HepG2 (cell line): Measurements from ENCODE around the gene ATP11A. TPM values are rescaled to one million over a fixed set of nuclear protein-coding genes. Genes with fewer than 3 reads are reported as not detected.

ENCODE experiments used
- GFI1 ChIP-seq: sonication (generic); formaldehyde crosslinking; IDR thresholded peaks from 2 replicates; pipeline ENCODE4 v1.5.0; 2020; ENCODE audit warnings: missing genetic modification reagents, mild to moderate bottlenecking, borderline replicate concordance
- KLF9 ChIP-seq: IDR thresholded peaks from 2 replicates; pipeline ENCODE4 v1.6.1; 2016; ENCODE audit warnings: low read depth
- NR2F6 ChIP-seq, 2 experiments: IDR thresholded peaks; 2 replicates each; pipeline ENCODE4 v1.6.1; 2016; ENCODE audit warnings: antibody characterized with exemption in 1 of 2, mild to moderate bottlenecking in 1 of 2
- SSRP1 ChIP-seq: IDR thresholded peaks from 2 replicates; pipeline ENCODE4 v1.6.1; 2016; ENCODE audit warnings: control low read depth
- ZFP82 ChIP-seq: sonication (generic); formaldehyde crosslinking; IDR thresholded peaks from 2 replicates; pipeline ENCODE4 v1.5.1; 2020; ENCODE audit warnings: mild to moderate bottlenecking, missing genetic modification reagents, borderline replicate concordance
- ZKSCAN1 ChIP-seq: fragments of 150-350 bp; IDR thresholded peaks from 2 replicates; pipeline ENCODE4 v1.6.1; 2014; ENCODE audit warnings: low read length
- ZNF556 ChIP-seq: sonication (generic); formaldehyde crosslinking; IDR thresholded peaks from 2 replicates; pipeline ENCODE4 v1.4.0; 2020; ENCODE audit warnings: mild to moderate bottlenecking, missing genetic modification reagents, borderline replicate concordance
- ZNF570 ChIP-seq: sonication (generic); formaldehyde crosslinking; IDR thresholded peaks from 2 replicates; pipeline ENCODE4 v1.4.0; 2020; ENCODE audit warnings: mild to moderate bottlenecking, missing genetic modification reagents, borderline replicate concordance
- ZNF577 ChIP-seq: sonication (generic); formaldehyde crosslinking; IDR thresholded peaks from 2 replicates; pipeline ENCODE4 v1.4.0; 2020; ENCODE audit warnings: mild to moderate bottlenecking, low read depth, missing genetic modification reagents, borderline replicate concordance
- ZNF772 ChIP-seq: sonication (generic); formaldehyde crosslinking; IDR thresholded peaks from 2 replicates; pipeline ENCODE4 v1.5.0; 2020; ENCODE audit warnings: mild to moderate bottlenecking, missing genetic modification reagents
- polyA plus RNA-seq, 8 experiments: library from polyadenylated mRNA; depleted of rRNA in 3 of 8; stranded (reverse) in 7 of 8; unstranded in 1 of 8; fragments of >200 nt; fragmentation: Illumina TruSeq in 4 of 8; extraction: Trizol in 4 of 8; gene quantifications; 2 replicates each; pipeline versions ENCODE4 v1.2.1 to v1.2.3, GENCODE V29; 2011 to 2016; ENCODE audit warnings: low read depth in 4 of 8, missing spikeins in 1 of 8, mixed read lengths in 1 of 8; ENCODE audit not compliant: insufficient read depth in 1 of 8
- total RNA-seq, 5 experiments: library from RNA; depleted of rRNA; stranded (reverse); fragments of >200 nt; fragmentation: Illumina TruSeq; extraction: Trizol; gene quantifications; 2 replicates each; pipeline ENCODE4 v1.2.3, GENCODE V29; 2016; ENCODE audit warnings: low read depth in 1 of 5
- TF ChIP-seq, protein P1 (sequence below): sonication (generic); formaldehyde crosslinking; IDR thresholded peaks from 2 replicates; pipeline ENCODE4 v1.9.0; 2021; ENCODE audit warnings: mild to moderate bottlenecking, missing genetic modification reagents
- TF ChIP-seq, protein P2 (sequence below): sonication (generic); formaldehyde crosslinking; conservative IDR thresholded peaks from 2 replicates; pipeline ENCODE4 v1.4.0; 2020; ENCODE audit warnings: missing genetic modification reagents
- TF ChIP-seq, protein P3 (sequence below): sonication (generic); formaldehyde crosslinking; IDR thresholded peaks from 2 replicates; pipeline ENCODE4 v1.5.1; 2020; ENCODE audit warnings: missing genetic modification reagents, mild to moderate bottlenecking, borderline replicate concordance
- TF ChIP-seq, protein P4 (sequence below): sonication (generic); formaldehyde crosslinking; IDR thresholded peaks from 2 replicates; pipeline ENCODE4 v1.5.0; 2020; ENCODE audit warnings: missing genetic modification reagents, mild to moderate bottlenecking, borderline replicate concordance

Gene ATP11A
- total and polyA plus RNA-seq, 2 of the 13 experiments (the other 11 are each of a cell fraction or from before 2014, with no cell fraction given), result 18.4 to 20.1 TPM

DNA sequence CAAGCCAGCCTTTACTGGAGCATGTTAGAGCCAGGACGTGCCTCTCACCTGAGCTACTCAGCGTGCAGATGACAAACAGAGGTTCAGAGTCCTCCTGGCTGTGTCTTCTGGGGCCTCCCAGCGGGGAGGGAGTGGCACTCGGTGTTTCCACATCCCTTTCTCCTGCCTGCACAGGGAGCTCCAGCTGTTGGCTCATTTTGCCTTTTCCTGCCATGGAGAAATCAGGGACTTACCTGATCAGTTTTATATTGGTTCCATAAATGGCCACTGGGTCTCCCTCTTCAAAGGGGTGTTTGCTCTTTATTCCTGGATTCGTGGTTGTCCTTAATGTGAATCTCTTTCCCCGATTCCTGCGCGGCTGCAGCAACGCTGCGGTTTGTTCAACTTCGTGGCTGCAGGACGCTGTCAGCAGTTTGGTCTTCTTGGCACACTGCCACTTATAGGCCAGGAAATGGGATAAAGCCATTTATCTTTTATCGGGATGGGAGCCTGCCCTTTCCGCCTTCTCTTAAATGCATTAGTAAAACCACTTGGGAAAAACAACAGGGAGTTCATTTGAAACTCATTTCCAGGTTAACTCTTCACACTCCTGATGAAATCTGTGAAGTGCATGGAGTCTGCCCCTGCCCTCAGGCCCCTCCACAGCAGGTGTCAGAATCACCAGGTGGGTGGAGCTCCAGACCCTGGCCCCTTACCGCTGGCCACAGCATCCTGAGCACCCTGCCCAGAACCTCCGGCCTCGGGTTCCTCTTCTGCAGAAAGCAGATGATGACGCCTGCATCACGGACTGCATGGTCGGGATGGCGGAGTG is 239.3 kb downstream of the ATP11A start (continued):
- TF ChIP-seq, protein P1, sequence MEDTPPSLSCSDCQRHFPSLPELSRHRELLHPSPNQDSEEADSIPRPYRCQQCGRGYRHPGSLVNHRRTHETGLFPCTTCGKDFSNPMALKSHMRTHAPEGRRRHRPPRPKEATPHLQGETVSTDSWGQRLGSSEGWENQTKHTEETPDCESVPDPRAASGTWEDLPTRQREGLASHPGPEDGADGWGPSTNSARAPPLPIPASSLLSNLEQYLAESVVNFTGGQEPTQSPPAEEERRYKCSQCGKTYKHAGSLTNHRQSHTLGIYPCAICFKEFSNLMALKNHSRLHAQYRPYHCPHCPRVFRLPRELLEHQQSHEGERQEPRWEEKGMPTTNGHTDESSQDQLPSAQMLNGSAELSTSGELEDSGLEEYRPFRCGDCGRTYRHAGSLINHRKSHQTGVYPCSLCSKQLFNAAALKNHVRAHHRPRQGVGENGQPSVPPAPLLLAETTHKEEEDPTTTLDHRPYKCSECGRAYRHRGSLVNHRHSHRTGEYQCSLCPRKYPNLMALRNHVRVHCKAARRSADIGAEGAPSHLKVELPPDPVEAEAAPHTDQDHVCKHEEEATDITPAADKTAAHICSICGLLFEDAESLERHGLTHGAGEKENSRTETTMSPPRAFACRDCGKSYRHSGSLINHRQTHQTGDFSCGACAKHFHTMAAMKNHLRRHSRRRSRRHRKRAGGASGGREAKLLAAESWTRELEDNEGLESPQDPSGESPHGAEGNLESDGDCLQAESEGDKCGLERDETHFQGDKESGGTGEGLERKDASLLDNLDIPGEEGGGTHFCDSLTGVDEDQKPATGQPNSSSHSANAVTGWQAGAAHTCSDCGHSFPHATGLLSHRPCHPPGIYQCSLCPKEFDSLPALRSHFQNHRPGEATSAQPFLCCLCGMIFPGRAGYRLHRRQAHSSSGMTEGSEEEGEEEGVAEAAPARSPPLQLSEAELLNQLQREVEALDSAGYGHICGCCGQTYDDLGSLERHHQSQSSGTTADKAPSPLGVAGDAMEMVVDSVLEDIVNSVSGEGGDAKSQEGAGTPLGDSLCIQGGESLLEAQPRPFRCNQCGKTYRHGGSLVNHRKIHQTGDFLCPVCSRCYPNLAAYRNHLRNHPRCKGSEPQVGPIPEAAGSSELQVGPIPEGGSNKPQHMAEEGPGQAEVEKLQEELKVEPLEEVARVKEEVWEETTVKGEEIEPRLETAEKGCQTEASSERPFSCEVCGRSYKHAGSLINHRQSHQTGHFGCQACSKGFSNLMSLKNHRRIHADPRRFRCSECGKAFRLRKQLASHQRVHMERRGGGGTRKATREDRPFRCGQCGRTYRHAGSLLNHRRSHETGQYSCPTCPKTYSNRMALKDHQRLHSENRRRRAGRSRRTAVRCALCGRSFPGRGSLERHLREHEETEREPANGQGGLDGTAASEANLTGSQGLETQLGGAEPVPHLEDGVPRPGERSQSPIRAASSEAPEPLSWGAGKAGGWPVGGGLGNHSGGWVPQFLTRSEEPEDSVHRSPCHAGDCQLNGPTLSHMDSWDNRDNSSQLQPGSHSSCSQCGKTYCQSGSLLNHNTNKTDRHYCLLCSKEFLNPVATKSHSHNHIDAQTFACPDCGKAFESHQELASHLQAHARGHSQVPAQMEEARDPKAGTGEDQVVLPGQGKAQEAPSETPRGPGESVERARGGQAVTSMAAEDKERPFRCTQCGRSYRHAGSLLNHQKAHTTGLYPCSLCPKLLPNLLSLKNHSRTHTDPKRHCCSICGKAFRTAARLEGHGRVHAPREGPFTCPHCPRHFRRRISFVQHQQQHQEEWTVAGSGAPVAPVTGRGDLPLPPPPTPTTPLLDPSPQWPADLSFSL (CRISPR knock-in tag), result no peak
- TF ChIP-seq GFI1, result no peak
- no peak for TF ChIP-seq ZNF577 (CRISPR knock-in tag)
- no peak for TF ChIP-seq ZNF772 (CRISPR knock-in tag)
- TF ChIP-seq SSRP1 (CRISPR knock-in tag), result no peak
- no peak for TF ChIP-seq KLF9 (CRISPR knock-in tag)
- TF ChIP-seq ZKSCAN1, result no peak
- TF ChIP-seq ZNF556, result peak; percentile 48; the same call in 1 of the 2 replicates
- TF ChIP-seq, protein P2, sequence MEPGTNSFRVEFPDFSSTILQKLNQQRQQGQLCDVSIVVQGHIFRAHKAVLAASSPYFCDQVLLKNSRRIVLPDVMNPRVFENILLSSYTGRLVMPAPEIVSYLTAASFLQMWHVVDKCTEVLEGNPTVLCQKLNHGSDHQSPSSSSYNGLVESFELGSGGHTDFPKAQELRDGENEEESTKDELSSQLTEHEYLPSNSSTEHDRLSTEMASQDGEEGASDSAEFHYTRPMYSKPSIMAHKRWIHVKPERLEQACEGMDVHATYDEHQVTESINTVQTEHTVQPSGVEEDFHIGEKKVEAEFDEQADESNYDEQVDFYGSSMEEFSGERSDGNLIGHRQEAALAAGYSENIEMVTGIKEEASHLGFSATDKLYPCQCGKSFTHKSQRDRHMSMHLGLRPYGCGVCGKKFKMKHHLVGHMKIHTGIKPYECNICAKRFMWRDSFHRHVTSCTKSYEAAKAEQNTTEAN, result 0 out of 2 replicates have a peak, but pooled peaks have one; percentile 57
- TF ChIP-seq, protein P3, sequence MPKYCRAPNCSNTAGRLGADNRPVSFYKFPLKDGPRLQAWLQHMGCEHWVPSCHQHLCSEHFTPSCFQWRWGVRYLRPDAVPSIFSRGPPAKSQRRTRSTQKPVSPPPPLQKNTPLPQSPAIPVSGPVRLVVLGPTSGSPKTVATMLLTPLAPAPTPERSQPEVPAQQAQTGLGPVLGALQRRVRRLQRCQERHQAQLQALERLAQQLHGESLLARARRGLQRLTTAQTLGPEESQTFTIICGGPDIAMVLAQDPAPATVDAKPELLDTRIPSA, result no peak
- TF ChIP-seq NR2F6 (IDR thresholded peaks at IDR 0.05), result peak; percentile 27; the same call in 1 of the 2 replicates
- no peak; the same call in 1 of the 2 replicates for TF ChIP-seq NR2F6 (CRISPR knock-in tag; IDR thresholded peaks at IDR 0.05)
- no peak for TF ChIP-seq ZFP82 (CRISPR knock-in tag)
- TF ChIP-seq, protein P4, sequence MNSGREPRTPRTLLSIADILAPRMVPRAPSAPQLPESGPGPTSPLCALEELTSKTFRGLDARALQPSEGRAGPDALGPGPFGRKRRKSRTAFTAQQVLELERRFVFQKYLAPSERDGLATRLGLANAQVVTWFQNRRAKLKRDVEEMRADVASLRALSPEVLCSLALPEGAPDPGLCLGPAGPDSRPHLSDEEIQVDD, result no peak
- no peak for TF ChIP-seq ZNF570
